ENCODE data around the gene SUSD2.

SUSD2 gene

DNA sequence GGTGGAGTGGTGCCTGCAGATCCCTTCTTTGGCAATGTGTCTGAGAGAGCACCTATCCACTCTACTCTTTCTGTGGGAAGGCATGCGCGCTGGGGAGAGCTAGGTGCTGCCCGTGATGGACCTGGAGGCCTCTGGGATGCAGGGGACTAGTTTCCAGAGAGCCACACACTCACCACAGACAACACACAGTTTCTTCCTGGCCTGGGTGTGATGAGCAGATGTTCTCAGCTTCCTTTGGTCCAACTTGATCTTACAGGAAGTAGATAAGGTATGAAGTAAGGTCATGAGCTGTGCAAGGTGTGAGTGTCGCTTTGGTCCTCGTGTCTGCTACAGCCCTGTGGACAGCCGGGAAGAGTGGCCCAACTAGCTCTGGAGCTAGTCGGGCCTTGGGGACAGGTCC, 27.3 kb upstream of the SUSD2 start:
- no peak for DNase-seq

DNA sequence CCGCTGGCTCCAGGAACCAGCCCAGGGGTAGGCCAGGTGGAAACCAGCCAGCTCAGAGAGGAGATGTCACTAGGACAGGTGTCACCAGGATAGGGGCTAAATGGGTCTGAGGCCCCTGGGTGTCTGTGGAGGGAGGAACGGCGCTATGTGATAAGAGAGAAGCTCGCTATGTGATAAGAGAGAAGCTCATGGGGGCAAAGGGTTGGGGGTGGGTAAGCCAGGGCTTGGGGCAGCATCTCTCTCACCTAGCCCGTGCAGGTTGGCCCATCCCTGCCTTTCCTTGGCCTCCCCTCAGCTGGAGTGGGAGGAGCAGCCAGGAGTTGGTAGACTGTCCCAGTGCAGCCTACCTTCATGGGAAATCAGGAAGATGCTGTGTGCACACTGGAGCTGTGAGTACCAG, 26.5 kb upstream of the SUSD2 start:
- DNase-seq, result no peak

DNA sequence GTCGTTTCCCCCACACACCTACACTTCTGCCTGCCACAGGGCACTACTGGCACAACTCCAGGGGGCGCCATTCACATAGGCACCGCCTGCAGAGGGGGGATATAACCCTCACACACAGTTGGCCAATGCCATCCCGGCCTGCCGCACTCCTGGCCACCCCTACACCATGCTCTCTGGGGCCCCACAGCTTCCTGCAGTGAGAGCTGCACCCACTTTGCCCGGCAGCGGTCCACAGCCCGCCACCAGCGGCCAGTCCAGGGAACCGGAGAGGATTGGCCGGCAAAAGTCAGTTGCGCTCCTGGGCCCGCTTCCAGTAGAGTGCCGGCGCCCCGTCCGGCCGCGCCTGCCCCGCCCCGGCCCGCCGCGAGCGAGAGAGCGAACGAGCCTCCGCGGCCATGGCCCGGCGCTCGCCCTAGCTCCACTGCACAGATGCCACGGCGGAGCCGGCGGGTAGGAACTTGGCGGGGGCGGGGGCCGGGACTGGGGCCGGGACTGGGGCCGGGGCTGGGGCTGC, 25.6 kb upstream of the SUSD2 start:
- peak; percentile 54 for DNase-seq

DNA sequence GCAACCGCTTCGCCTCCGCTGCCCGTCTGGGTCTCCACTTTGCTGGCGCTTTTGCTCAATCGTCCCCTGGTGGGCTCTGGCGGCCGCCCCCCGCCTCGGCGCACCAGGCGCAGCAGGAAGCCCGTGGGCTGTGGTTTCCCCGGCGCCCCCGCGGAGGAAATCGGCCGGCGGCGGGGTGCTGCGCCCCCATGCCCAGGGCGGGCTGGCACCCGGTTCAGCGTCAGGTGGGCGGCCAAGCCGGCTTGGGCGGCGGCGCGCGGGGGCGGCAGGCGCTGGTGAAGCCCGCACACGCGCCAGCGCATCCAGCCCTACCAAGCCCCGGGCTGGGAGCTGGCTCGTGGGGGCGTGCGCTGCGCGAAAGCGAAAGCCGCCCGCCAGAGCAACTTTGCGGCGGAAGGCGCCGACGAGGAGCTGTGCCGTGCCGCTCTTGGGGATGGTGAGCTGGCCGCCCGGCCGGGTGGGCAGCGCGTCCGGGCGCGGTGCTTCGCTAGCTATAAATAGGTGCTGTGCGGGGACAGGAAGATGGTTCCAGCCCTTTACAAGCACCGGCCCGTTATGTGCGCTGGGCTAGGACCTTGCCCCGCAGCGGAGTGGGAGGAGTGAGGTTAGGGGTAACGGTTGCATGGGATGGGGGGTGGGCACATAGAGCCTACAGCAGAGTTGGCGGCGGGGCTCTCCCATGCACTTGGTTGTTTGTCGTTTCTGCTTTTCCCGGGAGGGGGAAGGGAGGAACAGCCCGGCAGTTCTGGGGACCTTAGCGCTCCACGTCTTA, 25.0 kb upstream of the SUSD2 start:
- peak; percentile 31 for DNase-seq

DNA sequence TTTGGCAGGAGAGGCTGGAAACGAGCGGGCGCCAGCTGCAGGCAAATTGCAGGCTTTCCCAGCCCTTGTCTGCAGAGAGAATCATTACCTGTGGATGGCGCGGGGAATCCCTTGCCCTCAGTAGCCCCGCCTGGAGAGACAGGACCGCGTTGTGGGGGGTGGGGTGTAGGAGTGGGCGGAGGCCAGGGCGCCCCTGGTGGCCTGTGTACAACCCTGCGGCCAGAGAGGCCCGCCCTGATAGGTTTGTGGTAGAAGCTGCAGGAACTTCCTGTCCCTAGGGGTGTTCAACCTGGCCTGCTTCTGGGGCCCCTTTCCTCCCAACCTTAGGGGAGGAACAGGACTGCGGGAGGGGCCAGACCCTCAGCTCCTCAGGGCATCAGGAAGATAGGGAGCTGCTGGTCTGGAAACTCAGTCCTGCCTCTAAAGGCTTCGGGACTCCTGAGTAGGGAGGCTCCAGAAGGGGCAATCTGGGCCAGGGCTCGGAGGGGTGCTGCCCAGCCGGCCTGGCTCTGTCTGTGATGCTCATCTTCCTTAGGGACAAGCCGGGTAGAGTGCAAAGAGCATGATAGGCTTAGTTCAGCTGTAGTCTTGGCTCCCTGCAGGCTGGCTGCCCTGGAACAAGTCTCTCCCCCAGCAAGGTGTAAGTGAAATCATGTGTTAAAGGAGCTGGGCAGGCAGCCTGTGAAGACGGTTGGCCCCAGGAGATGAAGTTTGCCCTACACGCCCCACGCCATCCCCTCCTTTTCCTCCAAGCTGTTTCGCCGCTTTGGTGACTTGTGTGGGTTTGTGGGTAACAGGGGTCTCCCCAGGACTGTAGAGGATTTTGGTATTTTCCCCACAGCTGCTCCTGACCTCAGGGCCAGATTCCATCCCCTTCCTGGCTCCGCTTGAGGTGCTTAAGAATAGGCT, 24.1 kb upstream of the SUSD2 start:
- DNase-seq, result peak; percentile 64

DNA sequence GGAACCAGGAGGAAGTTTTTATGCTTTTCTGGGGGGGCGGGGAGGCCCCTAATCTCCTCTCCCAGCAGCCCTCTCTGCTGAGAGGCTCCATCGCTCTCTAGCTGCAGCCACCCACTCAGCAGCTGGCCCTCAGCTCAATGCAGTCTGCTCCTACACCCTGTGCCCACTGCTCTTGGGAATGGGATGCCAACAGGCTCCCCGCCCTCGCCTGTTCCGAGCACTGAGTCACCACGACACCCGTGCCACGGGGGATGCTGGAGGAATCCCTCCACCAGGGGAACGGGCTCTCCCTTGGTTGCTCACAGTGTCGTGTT, 23.5 kb upstream of the SUSD2 start:
- no peak for DNase-seq

- DNase-seq, result no peak
Observed at GRCh38 chr22:24159650-24160049, 21.6 kb upstream of the SUSD2 start.

GRCh38 chr22:24160546-24160945, 20.7 kb upstream of the SUSD2 start:
- DNase-seq, result no peak

GRCh38 chr22:24161485-24161884, 19.8 kb upstream of the SUSD2 start:
- no peak for DNase-seq

DNA sequence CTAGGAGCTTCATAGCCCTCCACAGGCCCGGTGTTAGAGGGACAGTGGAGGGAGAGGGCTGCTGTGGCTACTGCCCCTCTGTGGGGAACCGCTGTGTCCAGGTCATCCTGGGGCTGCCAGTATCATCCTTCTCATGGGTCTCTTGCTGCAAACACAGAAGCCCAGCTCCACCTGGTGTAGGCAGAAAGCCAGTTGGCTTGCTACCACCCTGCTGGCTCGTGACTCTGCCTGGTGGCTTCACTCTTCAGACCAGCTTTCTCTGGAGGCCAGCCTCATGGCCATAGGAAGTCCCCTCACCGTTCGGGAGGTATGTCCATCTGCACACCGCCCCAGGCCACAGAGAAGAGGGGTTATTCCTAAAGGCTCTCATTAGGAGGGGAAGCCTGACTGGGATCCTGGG, 19.4 kb upstream of the SUSD2 start:
- DNase-seq, result no peak

GRCh38 chr22:24162436-24162835, 18.9 kb upstream of the SUSD2 start:
- DNase-seq, result no peak

DNA sequence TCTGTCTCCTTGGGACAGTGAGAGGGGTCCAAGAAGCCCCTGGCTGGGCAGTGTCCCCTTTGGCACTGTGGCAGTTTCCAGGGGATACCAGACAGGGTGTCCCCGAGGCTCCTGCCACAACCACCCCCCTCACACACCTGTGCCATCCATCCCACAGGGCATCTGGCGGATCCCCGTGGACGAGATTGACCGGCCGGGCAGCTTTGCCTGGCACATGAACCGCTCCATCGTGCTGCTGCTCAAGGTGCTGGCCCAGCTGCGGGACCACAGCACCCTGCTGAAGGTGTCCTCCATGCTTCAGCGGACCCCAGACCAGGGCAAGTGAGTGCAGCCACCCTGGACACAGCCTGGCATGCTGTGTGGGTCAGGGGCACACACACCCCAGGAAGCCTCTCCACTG, 17.0 kb upstream of the SUSD2 start:
- DNase-seq, result no peak

- DNase-seq, result no peak
Observed at GRCh38 chr22:24164940-24165339, 16.3 kb upstream of the SUSD2 start.

- DNase-seq, result no peak
Observed at GRCh38 chr22:24165673-24166072, 15.6 kb upstream of the SUSD2 start.

DNA sequence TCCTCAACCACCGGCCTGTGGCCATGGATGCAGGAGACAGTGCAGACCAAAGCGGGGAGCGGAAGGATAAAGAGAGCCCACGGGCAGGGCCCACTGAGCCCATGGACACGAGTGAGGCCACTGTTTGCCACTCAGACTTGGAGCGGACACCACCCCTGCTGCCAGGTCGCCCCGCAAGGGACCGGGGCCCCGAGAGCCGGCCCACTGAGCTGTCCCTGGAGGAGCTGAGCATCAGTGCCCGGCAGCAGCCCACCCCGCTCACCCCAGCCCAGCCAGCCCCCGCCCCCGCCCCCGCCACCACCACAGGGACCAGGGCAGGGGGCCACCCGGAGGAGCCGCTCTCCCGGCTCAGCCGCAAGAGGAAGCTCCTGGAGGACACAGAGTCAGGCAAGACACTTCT, 14.5 kb upstream of the SUSD2 start:
- no peak for DNase-seq

GRCh38 chr22:24169439-24170058, 11.7 kb upstream of the SUSD2 start:
- DNase-seq, result no peak

DNA sequence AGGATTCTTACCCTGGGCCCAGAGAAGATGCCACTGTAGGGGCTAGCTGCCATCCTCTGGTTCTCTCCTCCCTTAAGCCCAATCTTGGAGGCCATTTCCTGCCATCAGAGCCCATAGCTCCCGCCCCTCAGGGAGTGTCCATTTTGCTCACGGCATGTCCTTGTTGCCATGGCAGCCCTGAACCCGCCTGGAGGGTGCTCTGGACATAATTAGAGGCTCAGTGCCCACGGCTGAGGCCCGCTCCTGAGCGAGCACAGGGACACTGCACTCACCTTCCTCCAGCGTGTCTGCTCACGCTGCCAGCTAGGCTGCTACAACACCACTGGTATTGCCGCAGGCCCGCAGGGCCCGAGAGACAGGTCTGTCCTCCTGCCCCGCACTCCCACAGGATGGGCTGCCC, 11.1 kb upstream of the SUSD2 start:
- DNase-seq, result no peak

DNA sequence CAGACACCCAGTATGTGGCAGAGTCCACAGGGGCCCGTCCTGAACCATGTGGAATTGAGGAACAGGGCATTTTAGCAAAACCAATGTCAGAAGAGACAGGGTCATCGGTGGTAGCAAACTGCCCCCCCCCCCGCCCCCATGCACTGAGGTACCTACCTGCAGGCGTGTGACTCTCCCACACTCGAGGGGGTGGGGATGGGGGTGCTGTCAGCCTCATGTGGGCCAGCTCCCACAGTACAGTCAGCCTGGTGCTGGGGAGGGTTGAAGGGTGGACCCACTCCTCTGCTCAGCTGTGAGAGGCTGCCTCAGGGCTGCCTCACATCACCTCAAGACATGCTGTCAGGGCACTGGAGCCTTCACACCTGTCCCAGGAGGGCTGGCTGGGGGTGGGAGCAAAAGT, 10.7 kb upstream of the SUSD2 start:
- DNase-seq, result no peak

DNA sequence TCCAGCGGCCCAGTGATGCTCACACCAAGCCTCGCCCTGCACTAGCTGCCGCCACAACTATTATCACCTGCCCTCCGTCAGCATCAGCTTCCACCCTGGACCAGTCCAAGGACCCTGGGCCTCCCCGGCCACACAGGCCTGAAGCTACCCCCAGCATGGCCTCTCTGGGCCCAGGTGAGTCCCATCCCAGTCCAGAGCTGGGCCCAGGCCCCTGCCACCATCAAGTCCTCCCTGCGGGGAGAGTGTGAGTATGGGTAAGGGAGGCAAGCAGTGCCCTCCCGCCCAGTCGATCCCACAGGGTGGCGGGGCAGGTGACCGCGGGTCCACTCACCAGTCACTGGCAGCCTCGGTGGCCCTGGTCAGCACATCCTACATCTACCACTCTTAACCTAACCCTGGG, 9.5 kb upstream of the SUSD2 start:
- no peak for DNase-seq

DNA sequence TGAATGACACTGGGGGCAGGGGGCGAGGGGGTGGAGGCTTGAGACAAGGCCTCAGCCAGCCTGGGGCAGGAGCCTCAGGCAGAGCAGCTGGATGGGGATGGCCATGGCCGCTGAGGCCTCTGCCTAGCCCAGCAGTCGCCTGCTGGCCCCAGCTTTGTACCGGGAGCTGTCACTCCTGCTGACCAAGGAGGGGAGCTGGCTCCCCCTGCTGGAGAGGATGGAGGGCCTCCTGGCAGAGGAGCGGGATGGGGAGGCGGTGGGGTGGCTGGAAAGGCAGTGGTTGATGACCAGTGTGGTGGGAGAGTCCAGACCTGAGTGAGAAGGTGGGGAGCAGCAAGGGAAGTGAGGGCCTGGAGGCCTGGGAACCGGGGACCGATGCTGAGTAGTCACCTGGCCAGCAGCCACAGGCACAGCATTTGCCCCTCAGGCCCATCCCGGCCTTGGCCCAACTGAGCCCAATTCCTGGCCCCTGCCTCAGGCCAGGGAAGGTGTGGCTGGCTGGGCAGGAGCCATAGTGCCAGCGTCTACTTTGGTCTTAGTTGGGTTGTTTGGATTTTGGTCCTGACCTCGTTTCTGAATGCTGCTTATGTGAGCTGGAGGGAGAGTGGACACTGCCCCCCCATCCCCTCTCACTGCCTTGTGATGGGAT, 6.0 kb upstream of the SUSD2 start:
- peak; percentile 56 for DNase-seq

DNA sequence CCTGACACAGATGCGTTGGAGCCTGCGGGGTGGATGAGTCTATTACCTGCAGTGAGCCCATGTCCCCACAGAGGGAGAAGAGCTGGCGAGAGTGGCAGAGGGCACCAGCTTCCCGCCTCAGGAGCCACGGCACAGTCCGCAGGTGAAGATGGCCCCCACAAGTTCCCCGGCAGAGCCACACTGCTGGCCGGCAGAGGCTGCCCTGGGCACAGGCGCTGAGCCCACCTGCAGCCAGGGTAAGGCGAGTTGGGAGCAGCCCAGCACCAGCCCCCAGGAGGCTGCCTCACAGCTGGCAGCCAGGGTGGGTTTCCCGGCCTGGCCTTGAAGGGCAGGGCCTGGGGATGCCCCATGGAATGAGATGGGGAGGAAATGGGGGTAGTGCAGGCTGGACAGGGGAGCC, 5.2 kb upstream of the SUSD2 start:
- DNase-seq, result no peak

DNA sequence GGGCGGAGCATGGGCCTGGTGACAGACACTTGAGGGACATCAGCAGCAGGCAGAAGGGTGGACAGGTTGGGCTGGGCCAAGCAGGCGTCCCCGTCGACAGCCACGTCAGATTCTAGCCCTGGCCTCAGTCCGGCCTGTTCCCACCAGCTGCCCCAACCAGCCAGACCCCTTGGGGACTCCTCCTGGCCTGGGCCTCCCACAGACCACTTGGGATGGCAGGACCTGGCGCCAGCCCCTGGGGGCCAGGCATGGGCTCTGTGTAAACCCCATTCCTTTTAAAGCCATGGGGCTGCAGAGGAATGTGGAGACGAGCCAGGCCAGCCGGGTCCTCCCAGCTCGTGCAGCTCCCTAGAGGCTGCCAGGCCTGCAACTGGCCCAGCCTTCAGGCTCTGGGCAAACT, 4.7 kb upstream of the SUSD2 start:
- no peak for DNase-seq

GRCh38 chr22:24177045-24177444, 4.2 kb upstream of the SUSD2 start:
- DNase-seq, result no peak
